GM19324 (cell line): ENCODE data around the gene HERC2.
"Not testable (repeated sequence)": the region's sequence is repeated elsewhere in the genome, so short reads cannot be mapped to it uniquely, and the experiment has no call there.

ENCODE experiments used
- ATAC-seq: cut with Tn5 transposase; IDR thresholded peaks from one replicate; pipeline ENCODE4 v1.9.1; 2021; ENCODE audit warnings: mild to moderate bottlenecking, moderate library complexity; ENCODE audit not compliant: unreplicated experiment, low FRiP score

The HERC2 gene

DNA sequence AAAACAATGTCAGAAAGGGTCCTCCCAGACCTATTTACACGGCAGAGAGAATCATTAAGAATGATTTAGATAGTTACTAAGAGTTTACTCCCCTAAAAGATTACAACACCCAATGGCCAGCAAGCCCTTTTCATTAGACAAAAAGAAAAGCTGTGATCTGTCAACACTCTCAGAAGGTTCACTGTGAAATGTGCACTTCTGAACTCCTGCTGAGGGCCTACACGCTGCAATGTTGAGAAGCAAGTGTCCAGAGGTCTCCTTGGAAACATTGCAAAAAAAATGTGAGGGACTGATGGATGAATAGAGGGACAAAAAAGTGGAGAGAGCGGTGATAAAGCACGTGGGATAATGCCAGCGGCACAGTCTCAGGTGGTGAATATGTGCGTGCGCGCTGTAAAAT, 35.3 kb downstream of the HERC2 start:
- not testable (repeated sequence) for ATAC-seq

- ATAC-seq, result no peak
These were observed 35.9 kb downstream of the HERC2 start for GRCh38 chr15:28286031-28286430.

GRCh38 chr15:28281876-28282275, 40.1 kb downstream of the HERC2 start:
- no peak for ATAC-seq

DNA sequence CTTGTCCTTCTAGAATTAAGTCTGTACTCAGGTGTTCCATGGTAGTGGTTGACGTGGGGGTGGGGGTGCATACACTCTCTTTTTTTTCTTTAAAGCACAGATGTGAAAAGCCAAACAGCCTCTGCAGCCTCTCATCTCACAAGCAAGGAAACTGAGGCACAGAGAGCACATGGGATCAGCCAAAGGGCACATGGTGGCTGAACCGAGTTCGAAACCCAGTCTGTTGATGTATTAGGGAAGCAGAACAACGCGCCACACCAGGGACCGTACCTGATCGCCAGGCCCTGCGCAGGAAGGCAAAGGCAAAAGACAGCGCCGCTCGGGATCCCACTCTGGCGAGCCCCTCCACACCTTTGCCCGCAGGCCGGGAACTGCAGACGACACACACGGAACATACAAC, 47.3 kb downstream of the HERC2 start:
- no peak for ATAC-seq

DNA sequence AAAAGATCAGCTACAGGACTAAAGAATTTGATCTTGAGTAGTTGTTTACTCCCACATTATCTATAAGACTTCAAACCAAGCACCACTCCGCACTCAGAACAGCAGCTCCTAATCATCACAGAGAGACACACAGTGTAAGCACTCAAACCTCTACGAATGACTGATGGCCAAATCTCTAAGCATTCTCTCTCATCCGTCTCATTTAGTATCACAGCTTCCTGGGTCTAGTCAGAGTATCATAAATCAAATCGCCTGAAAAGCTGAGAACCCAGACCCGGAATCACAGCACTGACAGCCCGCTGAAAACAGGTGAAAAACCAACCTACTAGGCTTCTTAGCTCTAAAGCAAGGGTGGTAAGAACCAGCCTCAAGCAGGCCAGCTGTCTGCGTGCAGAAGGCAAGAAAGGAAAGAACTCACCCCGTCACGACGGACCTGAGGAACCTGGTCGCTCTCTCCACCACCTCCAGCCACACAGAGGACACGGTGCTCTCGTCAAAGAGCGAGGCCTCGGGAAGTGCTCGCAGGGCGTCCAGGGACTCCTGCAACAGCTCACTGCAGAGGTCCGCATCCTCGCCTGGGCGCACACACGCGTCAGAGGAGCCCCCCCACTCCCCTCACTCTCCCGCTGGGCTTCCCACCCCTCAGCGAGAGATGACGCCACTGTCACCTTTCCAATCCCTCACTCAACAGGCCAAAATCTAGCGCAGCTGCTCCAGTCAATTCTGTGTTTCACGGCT, 47.9 kb downstream of the HERC2 start:
- ATAC-seq, result no peak

DNA sequence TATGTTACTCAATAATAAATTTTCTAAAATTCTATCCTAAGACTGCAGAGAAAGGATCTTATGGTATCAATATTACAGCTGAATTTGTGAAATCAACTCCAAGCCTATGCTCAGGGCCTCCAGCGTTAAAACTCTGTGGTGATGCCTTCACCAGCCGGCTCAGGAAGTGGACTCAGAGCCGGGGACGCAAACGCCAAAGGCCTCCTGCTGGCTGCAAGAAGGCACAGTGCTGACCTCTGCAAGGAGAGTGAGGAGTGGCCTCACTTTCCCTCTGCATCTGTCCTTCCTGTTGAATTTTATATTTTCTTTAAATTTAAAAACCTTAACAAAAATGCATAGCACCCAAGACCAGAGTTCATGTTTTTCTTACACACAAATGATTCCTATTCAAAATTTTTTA, 48.5 kb downstream of the HERC2 start:
- ATAC-seq, result no peak

DNA sequence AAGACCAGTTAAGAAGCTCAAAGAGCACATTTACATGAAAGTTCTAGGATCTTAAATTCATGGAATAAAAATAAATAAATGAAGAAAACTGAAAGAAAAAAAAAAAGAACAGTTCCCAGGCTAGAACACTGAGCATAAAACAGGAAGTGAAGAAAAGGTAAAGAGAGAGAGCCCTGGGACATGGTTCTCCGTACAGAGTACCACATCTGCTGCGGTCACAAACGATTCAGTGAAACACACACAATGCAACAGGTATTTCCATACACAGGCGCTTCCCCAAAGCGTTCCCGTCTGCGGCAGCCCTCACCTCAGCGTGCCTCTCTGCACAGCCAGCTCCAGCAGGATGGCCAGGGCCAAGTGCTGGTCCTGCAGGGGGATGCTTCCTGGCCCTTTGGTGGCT, 49.4 kb downstream of the HERC2 start:
- ATAC-seq, result no peak

DNA sequence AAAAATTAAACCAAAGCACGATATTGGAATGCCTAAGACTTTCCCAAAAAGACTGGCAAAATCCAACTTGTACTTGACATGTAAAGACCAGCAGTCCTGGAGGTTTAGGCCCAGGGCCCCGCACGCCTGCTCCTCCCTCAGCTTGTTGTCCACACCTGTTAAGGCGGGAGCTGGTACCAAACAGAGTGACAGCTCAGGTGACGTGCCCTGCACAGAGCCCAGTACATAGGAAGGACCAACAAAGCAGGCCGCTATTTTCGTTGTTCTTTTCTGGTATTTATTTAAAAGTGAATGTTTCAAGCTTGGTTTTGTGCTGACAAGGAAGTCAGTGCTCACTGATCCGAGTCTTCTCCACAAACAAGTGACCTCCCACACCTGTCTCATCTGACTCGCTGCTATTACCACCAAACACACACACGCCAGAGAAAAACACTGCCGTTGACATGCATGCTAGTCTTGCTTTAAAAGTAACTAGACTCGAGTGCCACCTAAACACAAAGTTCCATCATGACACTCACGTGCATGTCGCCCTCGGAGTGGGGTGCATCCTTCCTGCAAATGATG, 50.2 kb downstream of the HERC2 start:
- ATAC-seq, result no peak

DNA sequence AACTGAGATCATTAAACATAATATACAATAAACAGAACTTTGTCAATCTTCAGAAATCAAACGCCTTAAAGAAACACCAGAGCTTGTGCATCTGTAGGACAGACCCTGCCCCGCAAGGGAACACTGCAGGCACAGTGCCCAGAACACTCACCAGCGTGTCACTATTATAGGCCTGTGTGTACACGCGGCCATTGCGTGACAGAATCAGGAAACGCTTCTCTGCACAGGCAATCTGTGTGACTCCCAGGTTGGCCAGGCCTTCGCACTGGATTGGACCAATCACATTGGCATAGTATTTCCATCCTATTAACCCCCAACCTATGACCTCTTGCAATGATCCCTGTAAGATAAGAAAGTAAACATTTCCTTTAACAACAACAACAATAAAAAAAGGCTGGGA, 52.9 kb downstream of the HERC2 start:
- no peak for ATAC-seq

GRCh38 chr15:28267727-28268126, 54.3 kb downstream of the HERC2 start:
- no peak for ATAC-seq

DNA sequence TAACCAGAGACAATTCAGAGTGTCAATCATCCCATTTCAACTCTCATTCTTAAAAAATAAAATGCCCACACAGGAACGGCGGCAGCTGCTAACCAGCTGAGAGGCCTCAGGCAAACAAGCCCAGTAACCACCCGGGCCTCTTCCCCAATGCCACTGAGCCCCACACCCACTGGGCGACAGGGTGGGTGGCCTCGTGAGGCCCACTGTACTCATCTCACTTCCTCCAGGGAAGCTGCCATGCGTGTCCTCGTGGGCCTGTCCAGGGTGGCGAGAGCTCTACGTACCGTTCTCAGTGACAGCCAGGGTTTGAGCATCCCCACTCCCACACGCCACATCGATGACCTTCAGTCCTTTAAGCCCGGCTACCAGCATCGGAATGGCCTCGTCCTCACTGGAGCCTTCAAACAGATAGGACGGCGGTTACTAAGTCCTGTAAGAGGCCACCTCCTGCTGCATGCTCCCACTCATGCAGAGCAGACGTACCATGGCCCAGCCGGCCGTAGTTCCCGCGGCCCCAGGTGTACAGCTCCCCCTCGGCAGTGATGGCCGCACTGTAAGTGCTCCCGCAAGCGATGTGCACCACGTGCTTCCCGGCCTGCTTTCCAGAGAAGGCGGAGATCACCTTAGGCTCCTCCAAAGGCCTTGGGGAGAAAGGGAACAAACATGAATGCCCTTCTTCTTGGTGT, 56.5 kb downstream of the HERC2 start:
- no peak for ATAC-seq

- ATAC-seq, result no peak
These were observed 57.8 kb downstream of the HERC2 start for GRCh38 chr15:28264166-28264565.

DNA sequence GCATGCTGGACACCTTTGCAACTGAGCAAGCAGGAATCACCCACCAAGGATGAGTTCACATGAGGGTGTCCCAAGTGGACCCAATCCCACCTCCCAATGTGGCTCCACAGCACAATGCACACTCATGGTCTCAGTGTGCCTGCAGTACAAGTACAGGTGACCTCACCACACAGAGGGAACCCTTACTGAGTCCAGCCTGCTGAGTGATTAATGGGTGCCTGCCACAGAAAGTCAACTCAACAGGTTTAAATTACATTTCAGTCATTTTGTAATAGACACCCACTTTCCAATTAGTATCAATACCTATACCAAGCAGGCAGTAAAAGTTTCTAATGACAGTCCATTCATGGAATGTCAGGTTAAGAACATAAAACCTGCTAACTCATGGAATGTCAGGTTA, 59.5 kb downstream of the HERC2 start:
- ATAC-seq, result no peak

- no peak for ATAC-seq
These were observed 61.3 kb downstream of the HERC2 start for GRCh38 chr15:28260722-28261121.

GRCh38 chr15:28260317-28260716, 61.7 kb downstream of the HERC2 start:
- ATAC-seq, result no peak

DNA sequence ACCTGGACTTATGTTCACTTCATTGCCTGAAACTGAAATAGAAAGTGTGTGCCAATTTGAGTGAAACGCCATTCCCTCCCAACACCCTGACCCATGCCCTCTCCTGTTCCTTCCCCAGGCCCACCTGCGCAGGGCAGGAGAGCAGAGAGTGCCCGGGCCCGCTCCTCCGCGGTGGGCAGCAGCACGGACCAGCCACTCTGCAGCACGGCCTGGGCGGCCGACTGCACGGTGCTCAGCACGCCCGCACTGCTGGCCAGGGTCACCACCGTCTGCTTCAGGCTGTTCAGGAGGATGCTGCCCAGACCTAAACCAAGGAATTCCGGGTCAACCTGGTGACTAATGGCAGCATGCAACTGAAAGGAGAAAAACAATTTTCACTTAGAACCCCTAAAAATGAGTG, 66.0 kb downstream of the HERC2 start:
- ATAC-seq, result no peak

DNA sequence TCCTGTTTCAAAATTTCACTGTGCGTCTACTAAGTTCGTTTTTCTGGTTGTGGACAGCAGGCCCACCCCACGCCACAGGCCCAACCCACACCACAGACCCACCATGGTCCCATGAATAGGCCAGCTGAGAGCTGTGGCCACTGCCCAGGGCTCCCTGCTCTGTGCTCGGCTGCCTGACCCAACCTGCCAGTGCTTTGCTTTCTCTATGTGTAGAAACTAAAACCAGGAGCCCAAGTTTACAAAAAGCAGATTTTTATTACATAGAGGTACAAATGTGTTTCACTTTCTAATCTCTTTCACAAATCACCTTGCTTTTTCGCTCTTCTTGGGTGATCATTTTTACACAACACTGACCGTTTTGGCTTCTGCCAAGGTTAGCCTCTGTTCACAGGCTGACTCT, 69.1 kb downstream of the HERC2 start:
- ATAC-seq, result peak; percentile 82

GRCh38 chr15:28246605-28247004, 75.4 kb downstream of the HERC2 start:
- ATAC-seq, result no peak

DNA sequence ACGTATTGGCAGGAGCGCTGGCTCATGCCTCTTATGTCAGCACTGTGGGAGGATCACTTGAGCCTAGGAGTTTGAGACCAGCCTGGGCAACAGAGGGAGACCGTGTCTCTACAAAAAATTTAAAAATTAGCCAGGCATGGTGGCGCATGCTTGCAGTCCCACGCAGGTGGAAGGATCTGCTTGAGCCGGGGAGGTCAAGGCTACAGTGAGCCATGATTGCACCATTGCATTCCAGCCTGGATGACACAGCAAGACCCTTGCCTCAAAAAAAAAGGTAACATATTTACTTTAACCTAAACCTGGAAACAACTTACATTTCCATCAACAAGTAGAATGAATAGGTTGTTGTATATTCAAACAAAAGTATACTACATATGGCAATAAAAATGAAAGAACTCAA, 78.1 kb downstream of the HERC2 start:
- no peak for ATAC-seq

GRCh38 chr15:28243399-28243798, 78.6 kb downstream of the HERC2 start:
- ATAC-seq, result no peak

DNA sequence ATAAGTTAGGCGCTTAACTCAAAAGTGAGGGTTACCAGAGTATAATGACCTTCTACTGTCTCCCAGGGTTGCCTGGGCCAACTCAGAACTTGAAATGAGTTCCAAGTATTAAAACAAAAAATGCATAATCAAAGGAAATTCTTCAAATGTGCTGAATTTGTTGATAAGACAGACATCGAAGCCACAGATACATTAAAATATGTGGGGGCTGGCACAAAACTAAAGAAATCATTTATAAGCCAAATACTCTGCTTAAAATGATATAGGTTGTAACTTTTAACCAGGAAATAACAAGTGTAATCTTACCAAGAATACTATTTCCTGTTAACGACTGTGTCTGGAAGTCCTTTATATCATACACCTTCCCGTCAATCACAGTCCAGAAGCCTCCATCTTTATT, 83.7 kb downstream of the HERC2 start:
- ATAC-seq, result not testable (repeated sequence)

DNA sequence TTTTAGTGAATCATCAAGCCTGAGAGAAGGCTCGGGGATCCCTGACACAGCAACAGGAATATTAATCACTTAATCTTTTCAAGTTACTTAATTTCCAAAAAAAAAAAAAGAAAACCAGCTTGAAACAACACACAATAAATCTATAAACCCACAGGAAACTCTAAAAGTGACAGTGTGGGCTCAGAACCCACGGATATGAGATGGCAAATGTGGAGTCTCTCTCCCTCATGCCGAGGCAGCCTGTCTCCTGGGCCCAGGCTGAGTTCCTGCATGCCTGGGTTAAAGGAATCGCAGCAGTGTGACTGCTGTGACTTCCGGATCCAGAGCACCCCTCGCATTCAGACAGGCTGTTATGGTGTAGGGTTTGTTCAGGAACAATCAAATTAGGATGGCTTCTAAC, 90.2 kb downstream of the HERC2 start:
- ATAC-seq, result not testable (repeated sequence)
